H1 (cell line): ENCODE data around the gene CD226. TPM values are rescaled to one million over a fixed set of nuclear protein-coding genes. Genes with fewer than 3 reads are reported as not detected.

Experiments used
- ASH2L ChIP-seq: fragments of 200-600, 300-600 bp; sonication (generic); IDR thresholded peaks from one replicate; pipeline ENCODE4 v1.7.1; 2017; ENCODE audit warnings: low read length
- CHD7 ChIP-seq: fragments of 300-600 bp; sonication (generic); IDR thresholded peaks from 2 replicates; pipeline ENCODE4 v1.7.1; 2012; ENCODE audit warnings: low read length, moderate library complexity, mild to moderate bottlenecking, inconsistent platforms; ENCODE audit not compliant: insufficient replicate concordance
- NANOG ChIP-seq: IDR thresholded peaks from 2 replicates; pipeline ENCODE4 v1.6.1; 2011; ENCODE audit warnings: low read length, low read depth, mild to moderate bottlenecking, inconsistent platforms; ENCODE audit not compliant: insufficient read depth, poor library complexity, severe bottlenecking
- RAD21 ChIP-seq, 2 experiments: IDR thresholded peaks in 1 of 2; conservative IDR thresholded peaks in 1 of 2; 2 replicates each; pipeline ENCODE4 v1.6.1; 2011; ENCODE audit warnings: low read depth in 2 of 2, low read length in 2 of 2, improper control_type of control experiment in 1 of 2, inconsistent platforms in 1 of 2, mild to moderate bottlenecking in 1 of 2, moderate library complexity in 1 of 2
- ZNF274 ChIP-seq: IDR thresholded peaks from 2 replicates; pipeline ENCODE4 v1.7.0; 2012; ENCODE audit warnings: low read length, borderline replicate concordance; ENCODE audit errors: extremely low read depth
- polyA plus RNA-seq, 7 experiments: library from polyadenylated mRNA; depleted of rRNA in 3 of 7; stranded (reverse) in 5 of 7; unstranded in 2 of 7; fragments of >200 nt in 5 of 7; fragments of 200-250 nt in 2 of 7; gene quantifications; 1 replicate in 5 of 7; 2 replicates in 1 of 7; 4 replicates in 1 of 7; pipeline versions ENCODE4 v1.2.1 to v1.2.3, GENCODE V29; 2011 to 2013; ENCODE audit warnings: missing spikeins in 2 of 7, mixed read lengths in 2 of 7
- total RNA-seq: library from RNA; stranded (reverse); fragmentation: NEBNext Ultra II Directional; extraction: Animal tissue kit (Norgen Biotek cat#: 25700); gene quantifications from 2 replicates; pipeline ENCODE4 v1.2.1, GENCODE V29; 2021
- TF ChIP-seq, protein P1 (sequence below): IDR thresholded peaks from 2 replicates; pipeline ENCODE4 v1.6.1; 2012; ENCODE audit warnings: low read length, inconsistent platforms

Gene CD226
- total and polyA plus RNA-seq, 2 of the 8 experiments (the other 6 are each of a cell fraction or from before 2014, with no cell fraction given): not detected

GRCh38 chr18:69978732-69979715 lies 31.4 kb upstream of the CD226 start (continued):
- no peak for TF ChIP-seq NANOG
- TF ChIP-seq, protein P1, sequence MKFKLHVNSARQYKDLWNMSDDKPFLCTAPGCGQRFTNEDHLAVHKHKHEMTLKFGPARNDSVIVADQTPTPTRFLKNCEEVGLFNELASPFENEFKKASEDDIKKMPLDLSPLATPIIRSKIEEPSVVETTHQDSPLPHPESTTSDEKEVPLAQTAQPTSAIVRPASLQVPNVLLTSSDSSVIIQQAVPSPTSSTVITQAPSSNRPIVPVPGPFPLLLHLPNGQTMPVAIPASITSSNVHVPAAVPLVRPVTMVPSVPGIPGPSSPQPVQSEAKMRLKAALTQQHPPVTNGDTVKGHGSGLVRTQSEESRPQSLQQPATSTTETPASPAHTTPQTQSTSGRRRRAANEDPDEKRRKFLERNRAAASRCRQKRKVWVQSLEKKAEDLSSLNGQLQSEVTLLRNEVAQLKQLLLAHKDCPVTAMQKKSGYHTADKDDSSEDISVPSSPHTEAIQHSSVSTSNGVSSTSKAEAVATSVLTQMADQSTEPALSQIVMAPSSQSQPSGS: no peak
- TF ChIP-seq RAD21 (IDR thresholded peaks at IDR 0.05 in 1 of 2, conservative IDR thresholded peaks at IDR 0.05 in 1 of 2; ENCODE audit: low read depth in 2 of 2, low read length in 2 of 2): no peak
- no peak for TF ChIP-seq ZNF274
- no peak for TF ChIP-seq CHD7
- TF ChIP-seq ASH2L: no peak
